OCI-LY3 (cell line): ENCODE measurements around the gene ASAH2.

Experiments
- EZH2phosphoT487 ChIP-seq: fragments of 200-600 bp; shearing (Covaris generic); IDR thresholded peaks from 2 replicates; pipeline ENCODE4 v1.6.1; 2018; ENCODE audit warnings: antibody characterized with exemption, mixed run types, low read depth
- TF ChIP-seq, protein P1 (sequence below): fragments of 200-600, 300-600 bp; sonication (generic); IDR thresholded peaks from 2 replicates; pipeline ENCODE4 v1.5.1; 2014; ENCODE audit warnings: antibody characterized with exemption, low read length, low read depth

DNA sequence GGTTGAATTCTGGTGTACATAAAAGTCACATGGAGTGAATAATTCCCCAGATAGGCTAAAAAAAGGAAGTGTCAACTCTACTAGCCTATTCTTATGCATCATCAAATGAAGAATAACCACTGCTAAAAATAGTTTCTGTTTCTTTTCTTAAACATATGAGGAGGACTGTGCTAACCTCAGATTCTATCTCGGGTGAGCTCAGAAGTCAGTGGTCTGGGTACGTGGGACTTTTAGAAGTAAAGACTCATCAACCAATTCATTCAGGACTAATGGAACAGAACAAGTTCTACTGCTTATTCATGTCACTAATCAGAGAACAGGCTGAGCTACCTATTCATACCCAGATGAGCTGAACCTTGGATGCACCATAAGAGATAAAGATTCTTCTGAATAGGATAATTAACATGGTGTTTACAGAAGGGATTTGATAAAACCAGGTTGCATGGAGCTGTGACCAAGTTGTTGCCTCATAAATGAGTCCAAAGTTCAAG, 9.5 kb upstream of the ASAH2 start:
- TF ChIP-seq, protein P1, sequence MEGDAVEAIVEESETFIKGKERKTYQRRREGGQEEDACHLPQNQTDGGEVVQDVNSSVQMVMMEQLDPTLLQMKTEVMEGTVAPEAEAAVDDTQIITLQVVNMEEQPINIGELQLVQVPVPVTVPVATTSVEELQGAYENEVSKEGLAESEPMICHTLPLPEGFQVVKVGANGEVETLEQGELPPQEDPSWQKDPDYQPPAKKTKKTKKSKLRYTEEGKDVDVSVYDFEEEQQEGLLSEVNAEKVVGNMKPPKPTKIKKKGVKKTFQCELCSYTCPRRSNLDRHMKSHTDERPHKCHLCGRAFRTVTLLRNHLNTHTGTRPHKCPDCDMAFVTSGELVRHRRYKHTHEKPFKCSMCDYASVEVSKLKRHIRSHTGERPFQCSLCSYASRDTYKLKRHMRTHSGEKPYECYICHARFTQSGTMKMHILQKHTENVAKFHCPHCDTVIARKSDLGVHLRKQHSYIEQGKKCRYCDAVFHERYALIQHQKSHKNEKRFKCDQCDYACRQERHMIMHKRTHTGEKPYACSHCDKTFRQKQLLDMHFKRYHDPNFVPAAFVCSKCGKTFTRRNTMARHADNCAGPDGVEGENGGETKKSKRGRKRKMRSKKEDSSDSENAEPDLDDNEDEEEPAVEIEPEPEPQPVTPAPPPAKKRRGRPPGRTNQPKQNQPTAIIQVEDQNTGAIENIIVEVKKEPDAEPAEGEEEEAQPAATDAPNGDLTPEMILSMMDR, result no peak
- no peak for TF ChIP-seq EZH2phosphoT487
